GM18519 (cell line): ENCODE measurements around the gene DOCK2.

ENCODE experiments used
- ATAC-seq: cut with Tn5 transposase; IDR thresholded peaks from one replicate; pipeline ENCODE4 v1.9.1; 2021; ENCODE audit warnings: mild to moderate bottlenecking, moderate library complexity; ENCODE audit not compliant: unreplicated experiment, low FRiP score

Gene DOCK2

DNA sequence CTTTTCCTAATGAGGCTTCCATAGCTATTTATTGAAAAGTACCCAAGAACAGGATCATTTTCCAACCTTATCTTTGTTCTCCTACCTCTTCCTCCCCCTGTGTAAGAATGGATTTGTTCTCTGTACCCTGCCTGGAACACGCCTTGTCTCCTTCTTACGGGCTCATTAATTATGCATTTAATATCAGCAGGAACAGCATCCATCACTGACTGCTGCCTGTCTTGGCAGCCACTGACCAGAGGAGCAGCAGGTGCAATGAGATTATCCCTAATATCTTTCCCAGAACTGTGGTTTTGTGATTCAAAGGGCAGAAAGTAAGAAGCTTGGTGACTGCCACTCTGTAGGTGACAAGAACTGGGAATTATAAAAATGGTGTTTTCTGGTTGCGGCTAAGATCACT is 362.5 kb downstream of the DOCK2 start:
- no peak for ATAC-seq

GRCh38 chr5:170000155-170000554 is 363.1 kb downstream of the DOCK2 start:
- ATAC-seq, result no peak

DNA sequence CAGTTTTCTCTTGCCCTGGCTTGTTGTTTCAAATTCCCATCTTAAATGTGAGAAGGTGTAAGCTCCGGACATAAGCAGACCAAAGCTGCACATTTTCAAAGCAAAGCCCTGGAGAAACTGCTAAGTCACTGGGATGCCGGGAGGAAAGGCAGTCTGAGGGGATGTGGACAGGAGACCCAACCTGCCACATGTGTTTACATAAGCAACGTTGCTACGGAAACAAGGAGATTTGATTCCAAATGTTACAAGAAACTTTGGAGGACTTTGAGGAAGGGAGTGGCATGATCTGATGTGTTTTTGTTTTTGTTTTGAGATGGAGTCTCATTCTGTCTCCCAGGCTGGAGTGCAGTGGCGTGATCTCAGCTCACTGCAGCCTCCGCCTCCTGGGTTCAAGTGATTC is 368.9 kb downstream of the DOCK2 start:
- ATAC-seq, result no peak

GRCh38 chr5:170008376-170008775 is 371.3 kb downstream of the DOCK2 start:
- no peak for ATAC-seq

- no peak for ATAC-seq
Measured at GRCh38 chr5:170010595-170010994, 373.5 kb downstream of the DOCK2 start.

DNA sequence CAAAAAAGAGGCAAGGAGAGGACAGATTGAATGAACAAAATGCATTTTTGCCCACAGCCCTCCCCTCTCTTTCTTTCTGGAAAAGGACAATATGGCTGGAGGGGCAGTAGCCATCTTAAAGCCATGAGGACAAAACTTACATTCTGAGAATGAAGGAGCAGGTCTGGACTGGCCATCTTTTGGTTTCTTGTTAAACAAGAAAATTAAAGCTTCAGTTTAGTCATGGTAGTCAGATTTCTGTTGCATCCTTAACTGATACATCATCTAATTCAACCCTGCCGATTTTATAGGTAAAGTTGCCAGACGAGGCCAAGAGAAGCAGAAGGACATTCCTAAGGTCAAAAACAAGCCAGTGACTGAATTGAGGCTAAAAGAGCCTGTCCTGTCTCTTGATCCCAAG is 374.7 kb downstream of the DOCK2 start:
- ATAC-seq, result no peak

DNA sequence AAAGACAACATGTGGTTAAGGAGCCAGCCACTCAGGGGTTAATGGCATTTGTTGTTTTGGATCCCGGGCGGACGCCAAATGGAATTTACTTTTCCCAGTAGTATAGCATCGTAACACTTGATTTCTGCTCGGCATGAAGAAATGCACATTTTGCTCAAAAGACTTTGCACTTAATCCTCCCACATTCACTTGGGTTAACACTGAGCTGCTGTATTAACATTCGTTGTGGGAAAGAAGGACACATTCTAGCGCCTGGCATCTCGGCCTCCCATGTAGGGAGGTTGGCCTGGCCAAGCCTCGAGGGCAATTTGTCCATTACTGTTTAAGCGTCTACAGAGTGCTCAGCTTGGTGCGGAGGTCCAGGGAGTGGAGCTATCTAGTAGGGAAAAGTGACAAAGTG is 375.5 kb downstream of the DOCK2 start:
- no peak for ATAC-seq

DNA sequence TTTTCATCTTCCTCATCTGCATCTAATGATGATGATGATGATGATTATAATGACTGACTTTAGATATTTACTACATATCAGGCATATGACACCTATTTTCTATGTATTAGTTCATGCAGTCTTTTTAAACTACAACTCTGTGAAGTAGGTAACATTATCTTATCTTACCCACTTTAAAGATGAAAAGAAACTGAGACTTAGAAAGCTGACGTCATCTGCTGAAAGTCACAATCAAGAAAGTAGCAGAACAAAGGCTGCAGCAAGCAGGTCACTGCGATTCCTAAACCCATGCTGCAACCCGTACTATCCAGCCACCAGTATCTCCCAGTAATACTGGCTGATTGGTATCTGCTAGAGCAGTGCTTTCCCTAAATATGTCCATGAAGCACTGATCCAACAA is 383.3 kb downstream of the DOCK2 start:
- ATAC-seq, result no peak

DNA sequence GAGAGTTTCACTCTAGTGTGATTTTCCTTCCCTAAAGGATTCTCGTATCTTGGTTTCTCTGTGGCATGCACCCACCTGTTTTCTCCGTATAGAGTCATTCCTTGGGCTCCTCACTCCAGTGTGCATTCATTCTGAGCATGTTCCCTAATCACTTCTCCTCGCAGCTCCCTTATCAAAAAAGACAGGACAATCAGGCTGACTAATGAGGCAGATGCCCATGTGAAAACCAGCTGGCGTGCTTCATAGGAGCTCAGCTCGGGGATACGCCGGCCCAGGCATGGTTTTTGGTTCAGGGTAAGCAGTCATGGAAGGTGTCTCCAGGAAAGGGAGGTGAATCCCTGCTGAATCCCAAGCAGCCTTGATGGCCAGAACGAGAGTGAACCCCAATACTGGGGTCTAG is 384.4 kb downstream of the DOCK2 start:
- no peak for ATAC-seq

DNA sequence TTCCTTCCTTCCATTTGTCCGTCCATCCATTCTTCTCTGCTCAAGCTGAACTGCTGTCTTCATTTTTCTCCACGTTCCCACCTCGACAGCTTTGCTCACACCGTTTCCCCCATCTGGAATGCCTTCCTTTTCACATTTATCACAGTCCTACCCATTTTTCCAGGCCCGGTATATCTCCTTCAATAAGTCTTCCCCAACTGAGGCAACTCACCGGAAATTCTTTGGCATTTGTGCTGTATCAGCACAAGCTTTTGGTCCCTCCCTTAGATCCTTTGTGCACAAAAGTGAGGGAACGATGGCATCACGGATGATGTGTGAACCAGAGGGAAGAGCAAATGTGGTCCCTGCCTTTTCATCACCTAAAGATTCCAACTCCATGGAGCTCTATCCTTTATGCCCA is 388.8 kb downstream of the DOCK2 start:
- no peak for ATAC-seq

DNA sequence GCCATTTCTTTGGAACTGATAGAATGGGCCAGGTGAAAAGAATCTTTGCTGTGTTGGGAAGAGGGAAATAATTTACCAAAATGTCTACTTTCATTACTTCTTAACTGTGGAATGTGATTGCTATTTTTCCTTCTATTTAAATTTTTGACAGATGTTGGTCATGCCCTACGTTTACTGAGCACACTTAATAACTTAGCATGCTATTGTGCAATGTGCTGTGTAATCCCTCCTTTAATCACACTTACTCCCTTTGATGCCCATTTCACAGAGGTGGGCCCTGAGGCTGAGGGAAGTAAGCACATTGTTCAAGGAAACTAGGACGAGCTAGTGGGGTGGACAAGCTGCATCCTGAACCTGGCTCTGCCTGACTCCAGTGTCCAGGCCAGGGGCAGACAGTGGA is 391.0 kb downstream of the DOCK2 start:
- no peak for ATAC-seq

- no peak for ATAC-seq
Measured at GRCh38 chr5:170034231-170034630, 397.2 kb downstream of the DOCK2 start.

- ATAC-seq, result no peak
Measured at GRCh38 chr5:170038241-170038640, 401.2 kb downstream of the DOCK2 start.

- ATAC-seq, result no peak
Measured at GRCh38 chr5:170039830-170040229, 402.8 kb downstream of the DOCK2 start.

DNA sequence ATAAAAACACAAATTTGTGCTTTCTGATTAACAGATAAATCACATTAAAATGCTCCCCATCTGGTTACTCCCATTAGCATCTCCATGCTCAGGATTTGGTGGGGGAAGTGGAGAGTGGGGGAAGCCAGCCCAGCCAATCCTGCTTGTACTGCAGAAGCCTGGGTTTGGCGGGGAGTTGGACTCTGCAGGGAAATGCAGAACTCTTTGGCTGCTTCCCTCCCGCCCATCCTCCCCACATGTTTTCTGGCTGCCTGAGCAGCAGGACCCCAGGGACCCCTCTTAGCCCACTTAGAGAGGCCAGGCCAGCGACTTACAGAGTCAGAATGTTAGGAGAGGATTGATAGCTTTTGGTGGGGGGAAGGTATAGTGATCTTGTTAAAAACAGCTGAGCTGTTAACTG is 409.2 kb downstream of the DOCK2 start:
- no peak for ATAC-seq

GRCh38 chr5:170049713-170050112 is 412.6 kb downstream of the DOCK2 start:
- no peak for ATAC-seq

DNA sequence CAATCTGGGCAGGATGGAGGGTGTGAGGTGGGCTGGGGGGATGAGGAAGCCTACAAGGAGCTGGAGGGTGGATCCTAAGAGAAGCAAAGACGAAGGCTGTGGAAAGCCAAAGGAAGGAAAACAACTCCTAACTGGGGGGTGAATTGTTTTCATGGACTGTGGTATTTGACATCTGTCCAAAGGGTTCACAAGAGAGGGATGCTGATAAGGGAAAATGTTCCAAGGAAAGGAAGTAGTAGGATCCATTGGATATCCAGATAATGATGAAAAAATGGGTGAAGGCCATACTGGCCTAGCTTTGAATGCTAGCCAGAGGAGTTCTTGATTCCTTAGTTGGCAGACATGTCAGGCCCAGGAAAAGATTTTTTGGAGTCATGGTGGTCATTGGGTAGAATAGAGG is 416.8 kb downstream of the DOCK2 start:
- no peak for ATAC-seq

- ATAC-seq, result no peak
Measured at GRCh38 chr5:170055606-170056005, 418.5 kb downstream of the DOCK2 start.

DNA sequence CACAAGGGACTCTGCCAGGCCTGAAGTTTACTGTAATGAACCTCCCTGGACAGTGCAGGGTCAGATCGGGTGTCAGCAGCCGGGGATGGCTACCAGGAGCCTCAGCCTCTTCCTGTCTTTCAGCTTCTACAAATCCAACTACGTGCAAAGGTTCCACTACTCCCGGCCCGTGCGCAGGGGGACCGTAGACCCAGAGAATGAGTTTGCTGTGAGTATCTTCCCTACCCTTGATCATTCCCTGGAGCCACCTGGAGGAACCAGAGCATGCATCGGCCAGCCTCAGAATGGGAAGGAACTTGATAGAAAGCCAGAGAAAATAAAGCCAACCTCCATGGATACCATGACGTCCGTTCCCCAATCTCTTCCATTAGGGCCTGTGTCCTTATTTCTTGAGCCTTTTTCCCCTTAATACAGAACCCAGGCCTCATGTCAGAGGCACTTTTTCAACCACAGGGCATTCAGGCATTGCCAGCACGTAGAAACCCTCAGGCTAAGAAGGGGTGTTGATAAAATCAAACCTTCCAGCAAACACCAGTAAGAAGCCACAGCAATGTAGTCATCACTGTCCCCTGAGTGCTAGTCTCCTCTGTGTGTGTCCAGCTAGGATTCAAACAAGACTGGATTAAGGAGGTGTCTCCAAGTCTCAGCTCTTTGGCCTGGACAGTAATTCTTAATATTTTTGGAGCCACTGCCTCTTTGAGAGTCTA is 419.6 kb downstream of the DOCK2 start:
- ATAC-seq, result no peak

- ATAC-seq, result no peak
Measured at GRCh38 chr5:170057311-170057710, 420.2 kb downstream of the DOCK2 start.

GRCh38 chr5:170059221-170059620 is 422.1 kb downstream of the DOCK2 start:
- ATAC-seq, result no peak

DNA sequence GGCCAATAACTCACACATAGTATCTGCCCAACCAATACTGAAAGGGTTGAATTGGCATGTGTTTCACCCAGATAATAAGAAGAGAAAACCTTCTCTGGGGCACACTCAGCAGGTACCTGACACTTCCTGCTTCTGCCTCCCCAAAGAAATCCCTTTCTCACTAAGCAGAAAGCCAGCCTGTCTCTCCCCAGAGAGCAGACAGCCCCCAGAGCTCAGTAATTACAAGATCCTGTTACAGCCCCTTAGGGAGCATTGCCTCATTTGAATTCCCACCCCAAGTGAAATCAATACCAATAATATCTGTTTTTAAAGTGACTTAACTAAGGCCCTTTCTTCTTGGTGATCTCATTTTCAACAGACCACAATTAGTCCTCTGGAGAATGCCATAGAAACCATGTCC is 430.1 kb downstream of the DOCK2 start:
- no peak for ATAC-seq

- no peak for ATAC-seq
Measured at GRCh38 chr5:170067574-170068170, 430.6 kb downstream of the DOCK2 start.
